ENCODE data around the gene UBAC2.

The UBAC2 gene

GRCh38 chr13:99277629-99278028, 77.0 kb downstream of the UBAC2 start:
- Histone ChIP-seq H3K4me3 (ENCODE audit: low read depth, low read length) (no peak overlapping the region), H3K36me3 (peaks cover 17% of the 10 kb centered on the region), H3K9me3 (ENCODE audit: severe bottlenecking) (peaks cover under 1% of the 10 kb centered on the region), H3K27me3 (ENCODE audit: insufficient read depth, low read depth, severe bottlenecking) (no peaks in the 10 kb centered on the region), H3K27ac (no peak overlapping the region)
- no peak for TF ChIP-seq CTCF (IDR thresholded peaks at IDR 0.05; ENCODE audit: low read depth, low read length)
- no peak for DNase-seq

- H3K9me3 ChIP-seq (ENCODE audit: severe bottlenecking): no peaks in the 10 kb centered on the region
- no peak for TF ChIP-seq CTCF (IDR thresholded peaks at IDR 0.05; ENCODE audit: low read depth, low read length)
- H3K36me3 ChIP-seq: peaks cover 17% of the 10 kb centered on the region
- no peak overlapping the region for H3K4me3 ChIP-seq (ENCODE audit: low read depth, low read length)
- no peaks in the 10 kb centered on the region for H3K27me3 ChIP-seq (ENCODE audit: insufficient read depth, low read depth, severe bottlenecking)
- DNase-seq: no peak
- H3K27ac ChIP-seq: no peak overlapping the region
Observed at GRCh38 chr13:99278200-99278599, 77.5 kb downstream of the UBAC2 start.

GRCh38 chr13:99278843-99279242, 78.2 kb downstream of the UBAC2 start:
- Histone ChIP-seq H3K27me3 (ENCODE audit: insufficient read depth, low read depth, severe bottlenecking) (no peaks in the 10 kb centered on the region), H3K27ac (no peak overlapping the region), H3K9me3 (ENCODE audit: severe bottlenecking) (no peaks in the 10 kb centered on the region), H3K4me3 (ENCODE audit: low read depth, low read length) (no peak overlapping the region), H3K36me3 (peaks cover 17% of the 10 kb centered on the region)
- TF ChIP-seq CTCF (IDR thresholded peaks at IDR 0.05; ENCODE audit: low read depth, low read length): no peak
- DNase-seq: no peak

- Histone ChIP-seq H3K27ac (no peak overlapping the region), H3K27me3 (ENCODE audit: insufficient read depth, low read depth, severe bottlenecking) (no peaks in the 10 kb centered on the region), H3K9me3 (ENCODE audit: severe bottlenecking) (no peaks in the 10 kb centered on the region), H3K36me3 (peaks cover 17% of the 10 kb centered on the region), H3K4me3 (ENCODE audit: low read depth, low read length) (no peak overlapping the region)
- TF ChIP-seq CTCF (IDR thresholded peaks at IDR 0.05; ENCODE audit: low read depth, low read length): no peak
- no peak for DNase-seq
Observed at GRCh38 chr13:99279637-99280036, 79.0 kb downstream of the UBAC2 start.

- Histone ChIP-seq H3K4me3 (ENCODE audit: low read depth, low read length) (no peak overlapping the region), H3K9me3 (ENCODE audit: severe bottlenecking) (no peaks in the 10 kb centered on the region), H3K27ac (no peak overlapping the region), H3K27me3 (ENCODE audit: insufficient read depth, low read depth, severe bottlenecking) (no peaks in the 10 kb centered on the region), H3K36me3 (peaks cover 14% of the 10 kb centered on the region)
- DNase-seq: no peak
- no peak for TF ChIP-seq CTCF (IDR thresholded peaks at IDR 0.05; ENCODE audit: low read depth, low read length)
Observed at GRCh38 chr13:99280166-99280565, 79.5 kb downstream of the UBAC2 start.

GRCh38 chr13:99281811-99282263, 81.2 kb downstream of the UBAC2 start:
- no peak for DNase-seq

More at GRCh38 chr13:99281811-99282263, 81.2 kb downstream of the UBAC2 start:
- Histone ChIP-seq H3K27me3 (ENCODE audit: insufficient read depth, low read depth, severe bottlenecking) (no peaks in the 10 kb centered on the region), H3K27ac (no peak overlapping the region), H3K4me3 (ENCODE audit: low read depth, low read length) (no peak overlapping the region), H3K9me3 (ENCODE audit: severe bottlenecking) (no peaks in the 10 kb centered on the region), H3K36me3 (peaks cover 14% of the 10 kb centered on the region)
- no peak for TF ChIP-seq CTCF (IDR thresholded peaks at IDR 0.05; ENCODE audit: low read depth, low read length)

All from WERI-Rb-1 (cell line).